ENCODE results near the gene ATE1. TPM values are rescaled to one million over a fixed set of nuclear protein-coding genes. Genes with fewer than 3 reads are reported as not detected.

Gene ATE1
- total and polyA plus RNA-seq, 2 of the 4 experiments (the other 2 are of a cell fraction): 6.4 to 27.8 TPM

DNA sequence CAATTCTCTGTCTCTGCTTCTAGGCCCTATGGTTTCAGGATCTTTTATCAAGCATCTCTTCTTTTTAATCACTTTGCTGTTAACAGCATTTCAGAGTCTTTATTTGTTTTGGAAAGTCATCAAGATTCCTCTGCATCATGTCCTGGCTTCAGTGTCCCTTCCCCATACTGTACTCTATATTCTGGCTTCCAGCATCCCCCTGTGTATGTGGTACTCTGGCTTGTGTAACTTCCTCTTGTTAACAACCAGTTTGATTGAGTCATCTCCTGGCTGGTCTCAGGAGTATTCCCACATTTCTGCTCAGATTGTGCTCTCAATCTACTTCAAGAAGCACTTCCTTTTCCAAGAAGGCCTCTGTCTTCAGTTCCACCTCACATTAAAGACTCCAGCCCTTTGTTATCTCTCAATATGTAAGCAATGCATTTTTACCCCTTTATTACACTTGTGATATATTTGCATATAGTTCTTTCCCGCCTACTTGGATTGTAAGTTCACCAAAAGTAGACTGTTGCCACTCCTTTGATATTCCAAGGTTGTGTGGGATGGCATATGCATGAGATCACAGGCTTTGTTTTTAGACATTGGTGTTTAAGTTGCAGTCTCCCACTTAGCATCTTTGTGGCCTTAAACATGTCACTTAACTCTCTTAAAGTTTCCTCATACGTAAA lies 15.1 kb upstream of the ATE1 start:
- dilution Hi-C loops (cut with HindIII; ENCODE audit: low sequenced_read_pairs, unreplicated experiment) (no loop called here), in situ Hi-C loops (cut with MboI; ENCODE audit: low sequenced_read_pairs) (no loop called here), intact Hi-C loops (cut with micrococcal nuclease) (no loop called here)
- H3K14ac ChIP-seq (replicated peaks; ENCODE audit: low read depth, low read length): peak overlapping the region; percentile 65; the same call in 1 of the 2 replicates
- H4K20me1 ChIP-seq (ENCODE audit: insufficient read depth, low read length): no peaks in the 10 kb centered on the region
- H3K23ac ChIP-seq (ENCODE audit: low read depth, low read length): peak overlapping the region; percentile 44
- H3K27me3 ChIP-seq (ENCODE audit: control insufficient read depth, insufficient read depth, low read length): no peaks in the 10 kb centered on the region
- H3K9me3 ChIP-seq (ENCODE audit: control insufficient read depth, insufficient read depth, low read length): no peaks in the 10 kb centered on the region
- H3K79me1 ChIP-seq (ENCODE audit: low read depth in 1 of 2, low read length in 2 of 2): no peaks in the 10 kb centered on the region
- BruUV-seq (replicated peaks): no TSS peak
- H3K9me1 ChIP-seq (ENCODE audit: insufficient read depth, low read length): peaks cover 6% of the 10 kb centered on the region
- H4K91ac ChIP-seq (ENCODE audit: insufficient read depth, low read depth, low read length): 0 out of 2 replicates have a peak overlapping the region, but pooled peaks have one; percentile 21
- DNase-seq (peak; percentile 94), ATAC-seq (ENCODE audit: low read depth) (peak; percentile 98)
- peak overlapping the region; percentile 10; the same call in 1 of the 2 replicates for H3K4me2 ChIP-seq (ENCODE audit: low read depth, low read length)
- peak overlapping the region; percentile 39; the same call in 1 of the 2 replicates for H2BK120ac ChIP-seq (ENCODE audit: low read depth, low read length)
- H2BK20ac ChIP-seq (ENCODE audit: low read depth, low read length): peak overlapping the region; percentile 32; the same call in 1 of the 2 replicates
- peaks cover 5% of the 10 kb centered on the region for H3K4me1 ChIP-seq (ENCODE audit: control insufficient read depth, insufficient read depth, low read length)
- H3K36me3 ChIP-seq (ENCODE audit: control insufficient read depth, insufficient read depth, low read length): no peaks in the 10 kb centered on the region
- no peak overlapping the region for H2AFZ ChIP-seq (replicated peaks; ENCODE audit: low read length, poor library complexity)
- H3K18ac ChIP-seq (ENCODE audit: low read depth, low read length): peak overlapping the region; percentile 64
- peak overlapping the region; percentile 68 for H2BK5ac ChIP-seq (ENCODE audit: low read depth, low read length, poor library complexity, severe bottlenecking)
- no peak overlapping the region for H4K5ac ChIP-seq (ENCODE audit: low read depth, low read length)
- ChIA-PET POLR2A (ENCODE audit: unreplicated experiment) (no interaction called here), CTCF (no interaction called here)
- H3K4ac ChIP-seq (ENCODE audit: low read depth, low read length): peak overlapping the region; percentile 55
- H3K4me3 ChIP-seq (ENCODE audit: insufficient read depth, low read depth, low read length): no peak overlapping the region
- no peak overlapping the region for H2AK9ac ChIP-seq (replicated peaks; ENCODE audit: low read depth, low read length, poor library complexity)
- H3K56ac ChIP-seq (ENCODE audit: extremely low read depth, insufficient read depth, low read length): no peak overlapping the region
- WGBS, 2 experiments (ENCODE audit: extremely low coverage in 2 of 2, insufficient read length in 1 of 2): no CpG with 5 or more reads among the region's 2 CpGs
- peak overlapping the region; percentile 4 to 55; a peak in 2 of 4 replicates for H4K8ac ChIP-seq (ENCODE audit: low read depth in 2 of 2, low read length in 2 of 2)
- H2AK5ac ChIP-seq (ENCODE audit: low read depth, low read length): peak overlapping the region; percentile 65; the same call in 1 of the 2 replicates
- H2BK15ac ChIP-seq (ENCODE audit: low read depth, low read length): peak overlapping the region; percentile 18; the same call in 1 of the 3 replicates
- peak; percentile 90 for TF ChIP-seq CEBPB (IDR thresholded peaks at IDR 0.05; ENCODE audit: low read depth, low read length)
- TF ChIP-seq MAFK (IDR thresholded peaks at IDR 0.05; ENCODE audit: low read depth, low read length): no peak
- peak overlapping the region; percentile 49; the same call in 1 of the 2 replicates for H3K27ac ChIP-seq (ENCODE audit: insufficient read depth, low read length)
- no peak overlapping the region for H3K9ac ChIP-seq (ENCODE audit: low read depth, low read length)
